Measurements from ENCODE around the gene CANT1. TPM values are rescaled to one million over a fixed set of nuclear protein-coding genes. Genes with fewer than 3 reads are reported as not detected.

The CANT1 gene
- total RNA-seq, 4 donors from 2014 or later: 21.2 to 33.7 (median 27.0) TPM

DNA sequence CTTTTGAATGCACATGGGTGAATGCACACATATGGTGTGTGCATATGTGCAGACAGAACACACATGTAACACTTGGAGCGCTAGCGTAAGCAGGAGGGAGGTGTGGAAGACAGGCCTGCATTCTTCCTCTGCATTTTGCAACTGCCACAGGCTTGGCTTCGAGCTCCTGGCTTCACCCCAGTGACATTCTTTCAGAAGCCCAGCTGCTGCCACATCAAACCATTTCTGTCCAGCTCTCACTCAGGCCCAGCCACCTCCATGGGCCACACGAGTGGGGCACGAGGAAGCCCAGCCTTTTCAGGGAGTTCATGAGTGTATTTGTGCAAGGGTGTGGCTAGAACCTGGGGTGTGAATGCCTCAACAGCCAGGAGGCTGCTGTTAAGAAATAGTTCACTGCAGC lies 48.6 kb downstream of the CANT1 start:
- no peaks in the 10 kb centered on the region for H3K9me3 ChIP-seq
- no peaks in the 10 kb centered on the region for H3K27me3 ChIP-seq
- DNase-seq (ENCODE audit: extremely low spot score): no peak
- H3K36me3 ChIP-seq: peaks cover 0 to 5% (median 0%) of the 10 kb centered on the region in 4 donors
- H3K4me1 ChIP-seq: peaks cover 5 to 11% (median 6%) of the 10 kb centered on the region in 4 donors
- 39% methylated on average over 5 of the region's 5 CpGs for WGBS
- no peak overlapping the region for H3K4me3 ChIP-seq
- peak overlapping the region in 1 of 4 donors; percentile 27 for H3K27ac ChIP-seq (replicated peaks in 1 of 4)
- TF ChIP-seq, protein P1, sequence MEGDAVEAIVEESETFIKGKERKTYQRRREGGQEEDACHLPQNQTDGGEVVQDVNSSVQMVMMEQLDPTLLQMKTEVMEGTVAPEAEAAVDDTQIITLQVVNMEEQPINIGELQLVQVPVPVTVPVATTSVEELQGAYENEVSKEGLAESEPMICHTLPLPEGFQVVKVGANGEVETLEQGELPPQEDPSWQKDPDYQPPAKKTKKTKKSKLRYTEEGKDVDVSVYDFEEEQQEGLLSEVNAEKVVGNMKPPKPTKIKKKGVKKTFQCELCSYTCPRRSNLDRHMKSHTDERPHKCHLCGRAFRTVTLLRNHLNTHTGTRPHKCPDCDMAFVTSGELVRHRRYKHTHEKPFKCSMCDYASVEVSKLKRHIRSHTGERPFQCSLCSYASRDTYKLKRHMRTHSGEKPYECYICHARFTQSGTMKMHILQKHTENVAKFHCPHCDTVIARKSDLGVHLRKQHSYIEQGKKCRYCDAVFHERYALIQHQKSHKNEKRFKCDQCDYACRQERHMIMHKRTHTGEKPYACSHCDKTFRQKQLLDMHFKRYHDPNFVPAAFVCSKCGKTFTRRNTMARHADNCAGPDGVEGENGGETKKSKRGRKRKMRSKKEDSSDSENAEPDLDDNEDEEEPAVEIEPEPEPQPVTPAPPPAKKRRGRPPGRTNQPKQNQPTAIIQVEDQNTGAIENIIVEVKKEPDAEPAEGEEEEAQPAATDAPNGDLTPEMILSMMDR (IDR thresholded peaks at IDR 0.05): no peak
- TF ChIP-seq POLR2AphosphoS5 (IDR thresholded peaks at IDR 0.05): peak; percentile 39 to 74
- intact Hi-C loops (cut with DNase I): no loop called here

DNA sequence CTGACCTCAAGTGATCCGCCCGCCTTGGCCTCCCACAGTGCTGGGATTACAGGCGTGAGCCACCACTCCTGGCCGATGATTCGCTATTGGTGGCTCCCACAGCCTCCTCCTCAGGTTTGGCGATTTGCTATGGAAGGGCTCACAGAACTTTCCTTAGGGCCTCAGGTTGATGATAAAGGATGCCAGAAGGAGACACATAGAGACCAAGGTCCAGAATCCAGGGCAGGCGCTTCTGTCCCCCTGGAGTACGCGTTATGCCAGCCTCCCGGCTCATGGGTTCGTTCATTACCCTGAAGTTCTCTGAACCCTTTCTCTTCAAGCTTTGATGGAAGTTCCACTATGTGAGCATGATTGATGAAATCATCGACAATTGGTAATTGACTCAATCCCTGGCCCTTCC lies 49.8 kb downstream of the CANT1 start:
- intact Hi-C loops (cut with DNase I): no loop called here
- DNase-seq (ENCODE audit: extremely low spot score): no peak
- H3K4me3 ChIP-seq: no peak overlapping the region
- H3K9me3 ChIP-seq: no peaks in the 10 kb centered on the region
- H3K27ac ChIP-seq (replicated peaks in 1 of 4): no peak overlapping the region
- TF ChIP-seq EP300 (IDR thresholded peaks at IDR 0.05): no peak
- TF ChIP-seq, protein P1 (IDR thresholded peaks at IDR 0.05): no peak
- no peak for TF ChIP-seq POLR2A (IDR thresholded peaks at IDR 0.05; ENCODE audit: low read depth)
- TF ChIP-seq POLR2AphosphoS5 (IDR thresholded peaks at IDR 0.05): no peak
- H3K27me3 ChIP-seq: no peaks in the 10 kb centered on the region
- 96% methylated on average over 12 of the region's 12 CpGs for WGBS
- peaks cover 5 to 11% (median 6%) of the 10 kb centered on the region in 4 donors for H3K4me1 ChIP-seq
- no peaks in the 10 kb centered on the region for H3K36me3 ChIP-seq

DNA sequence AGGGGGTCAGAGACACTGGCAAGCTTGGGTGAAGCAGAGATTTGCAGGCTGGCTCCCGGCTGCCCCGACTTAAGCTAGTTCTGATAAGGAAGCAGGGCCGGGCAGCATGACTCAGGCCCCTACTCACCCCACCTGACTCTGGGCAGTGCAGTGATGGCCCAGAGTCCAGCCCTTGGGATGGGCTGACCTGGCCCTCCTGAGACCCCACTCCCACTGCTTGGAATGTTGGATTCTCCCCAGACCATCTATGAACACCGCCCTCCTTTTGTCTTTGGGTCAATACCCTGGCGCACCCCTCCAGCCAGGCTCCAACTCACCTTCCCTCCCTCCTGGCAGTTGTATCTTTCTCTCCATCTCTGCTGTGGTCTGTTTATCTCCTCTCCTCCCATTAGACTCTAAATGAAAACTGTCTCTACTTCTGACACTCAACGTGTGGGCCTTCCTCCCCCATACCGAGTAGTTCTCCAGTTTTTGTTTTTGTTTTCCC lies 50.9 kb downstream of the CANT1 start:
- TF ChIP-seq, protein P1 (IDR thresholded peaks at IDR 0.05): no peak
- TF ChIP-seq POLR2AphosphoS5 (IDR thresholded peaks at IDR 0.05) (no peak), EP300 (IDR thresholded peaks at IDR 0.05) (no peak), POLR2A (IDR thresholded peaks at IDR 0.05; ENCODE audit: low read depth) (no peak)
- WGBS: 87% methylated on average over 7 of the region's 7 CpGs
- H3K9me3 ChIP-seq: no peaks in the 10 kb centered on the region
- no peak overlapping the region for H3K27ac ChIP-seq (replicated peaks in 1 of 4)
- no peak for DNase-seq (ENCODE audit: extremely low spot score)
- H3K27me3 ChIP-seq: no peaks in the 10 kb centered on the region
- intact Hi-C loops (cut with DNase I): no loop called here
- H3K4me3 ChIP-seq: no peak overlapping the region
- peaks cover 5 to 11% (median 6%) of the 10 kb centered on the region in 4 donors for H3K4me1 ChIP-seq
- no peaks in the 10 kb centered on the region for H3K36me3 ChIP-seq

DNA sequence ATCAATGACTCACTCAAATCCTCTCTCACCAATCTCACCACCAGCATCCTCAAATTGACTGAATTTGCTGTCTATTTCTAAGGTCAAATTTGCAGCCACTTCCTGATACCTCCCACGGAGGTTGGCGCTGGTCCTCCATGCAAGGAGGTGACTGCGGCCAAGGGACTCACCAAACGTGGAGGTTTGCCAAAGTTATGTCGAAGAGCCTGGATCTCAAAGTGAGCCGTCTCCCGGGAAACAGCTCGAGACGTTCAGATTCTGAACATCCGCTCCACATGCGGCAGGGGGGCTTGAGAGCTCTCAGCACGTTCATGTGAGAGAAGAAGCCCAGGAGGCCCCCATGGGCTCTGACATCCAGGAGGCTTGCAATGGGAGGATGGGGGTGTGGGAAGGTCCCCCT lies 52.4 kb downstream of the CANT1 start:
- no peaks in the 10 kb centered on the region for H3K9me3 ChIP-seq
- TF ChIP-seq EP300 (IDR thresholded peaks at IDR 0.05) (no peak), POLR2A (IDR thresholded peaks at IDR 0.05; ENCODE audit: low read depth) (no peak), POLR2AphosphoS5 (IDR thresholded peaks at IDR 0.05) (no peak)
- TF ChIP-seq, protein P1 (IDR thresholded peaks at IDR 0.05): no peak
- DNase-seq (ENCODE audit: extremely low spot score): no peak
- WGBS: 74% methylated on average over 12 of the region's 12 CpGs
- H3K4me3 ChIP-seq: no peak overlapping the region
- H3K36me3 ChIP-seq: no peaks in the 10 kb centered on the region
- H3K4me1 ChIP-seq: peaks cover 6 to 21% (median 12%) of the 10 kb centered on the region in 4 donors
- H3K27ac ChIP-seq (replicated peaks in 1 of 4): no peak overlapping the region
- no peaks in the 10 kb centered on the region for H3K27me3 ChIP-seq
- intact Hi-C loops (cut with DNase I): no loop called here

DNA sequence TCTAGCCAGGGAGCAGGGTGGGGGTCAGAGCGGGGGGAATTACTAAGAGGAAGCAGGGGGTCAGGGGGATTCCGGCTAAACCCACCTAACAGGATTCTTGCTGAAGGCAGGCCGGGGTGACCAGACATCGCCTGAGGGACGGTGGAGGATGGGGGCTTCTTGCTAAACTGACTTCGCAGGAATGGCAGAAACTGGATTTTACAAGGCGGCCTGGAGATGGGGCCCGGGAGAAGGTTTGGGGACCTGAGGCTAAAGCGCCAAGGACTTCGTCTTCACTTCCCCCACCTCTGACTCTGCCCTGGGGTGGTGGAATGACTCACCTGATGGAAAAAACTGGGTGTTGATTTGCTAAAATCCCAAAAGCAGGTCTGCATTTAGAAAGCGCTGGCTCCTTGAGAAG lies 53.3 kb downstream of the CANT1 start:
- peaks cover 5 to 20% (median 17%) of the 10 kb centered on the region in 4 donors for H3K4me1 ChIP-seq
- no peak overlapping the region for H3K4me3 ChIP-seq
- no peak for DNase-seq (ENCODE audit: extremely low spot score)
- peaks cover 0 to 4% (median 2%) of the 10 kb centered on the region in 4 donors for H3K9me3 ChIP-seq
- TF ChIP-seq, protein P1 (IDR thresholded peaks at IDR 0.05): no peak
- no peak for TF ChIP-seq POLR2A (IDR thresholded peaks at IDR 0.05; ENCODE audit: low read depth)
- H3K27ac ChIP-seq (replicated peaks in 1 of 4): no peak overlapping the region
- WGBS: 84% methylated on average over 11 of the region's 11 CpGs
- H3K27me3 ChIP-seq: no peaks in the 10 kb centered on the region
- intact Hi-C loops (cut with DNase I): no loop called here
- no peaks in the 10 kb centered on the region for H3K36me3 ChIP-seq

All from esophagus muscularis mucosa (tissue), 4 donors.